GM19023 (cell line): ENCODE results near the gene EPX.

Experiments
- ATAC-seq: cut with Tn5 transposase; IDR thresholded peaks from one replicate; pipeline ENCODE4 v1.9.1; 2021; ENCODE audit warnings: mild to moderate bottlenecking, moderate library complexity; ENCODE audit not compliant: unreplicated experiment

Gene EPX

DNA sequence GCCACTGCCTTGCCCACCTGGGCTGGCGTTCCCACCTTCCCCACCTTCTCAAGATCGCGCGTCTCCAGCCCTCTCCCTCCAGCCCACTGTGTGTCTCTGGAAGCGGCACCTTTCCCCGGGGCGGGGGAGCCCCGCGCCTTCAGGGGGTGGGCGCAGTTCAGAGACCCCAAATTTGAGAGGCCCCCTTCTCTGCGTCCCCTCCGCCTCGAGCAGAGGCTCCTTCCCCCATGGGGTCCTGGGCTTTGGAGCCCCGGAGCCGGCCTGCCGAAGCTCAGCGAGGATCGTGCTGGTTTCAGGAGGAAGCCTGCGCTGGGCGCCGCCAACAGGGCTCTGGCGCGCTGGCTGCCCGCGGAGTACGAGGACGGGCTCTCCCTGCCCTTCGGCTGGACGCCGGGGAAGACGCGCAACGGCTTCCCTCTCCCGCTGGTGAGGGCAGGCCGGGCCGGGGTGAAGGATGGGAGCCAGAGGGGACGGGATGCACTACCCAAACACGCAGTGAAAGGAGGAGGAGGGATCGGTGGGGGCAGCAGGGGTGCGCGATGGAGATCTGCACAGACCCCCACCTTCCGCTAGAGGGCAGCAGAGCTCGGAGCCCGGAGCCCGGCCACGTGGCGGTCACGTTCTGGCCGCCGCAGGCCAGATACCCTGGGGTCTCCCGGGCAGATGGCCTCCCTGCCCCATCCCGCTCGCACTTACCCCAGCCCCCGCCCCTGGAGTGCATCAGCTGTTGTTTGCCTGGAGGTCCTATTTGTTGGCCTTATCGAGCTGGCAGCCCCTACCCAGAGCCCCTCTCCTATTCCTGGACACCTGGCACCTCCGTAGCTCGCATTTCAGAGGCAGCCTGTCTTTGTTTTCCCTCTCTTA is 57.0 kb downstream of the EPX start:
- peak; percentile 62 for ATAC-seq

DNA sequence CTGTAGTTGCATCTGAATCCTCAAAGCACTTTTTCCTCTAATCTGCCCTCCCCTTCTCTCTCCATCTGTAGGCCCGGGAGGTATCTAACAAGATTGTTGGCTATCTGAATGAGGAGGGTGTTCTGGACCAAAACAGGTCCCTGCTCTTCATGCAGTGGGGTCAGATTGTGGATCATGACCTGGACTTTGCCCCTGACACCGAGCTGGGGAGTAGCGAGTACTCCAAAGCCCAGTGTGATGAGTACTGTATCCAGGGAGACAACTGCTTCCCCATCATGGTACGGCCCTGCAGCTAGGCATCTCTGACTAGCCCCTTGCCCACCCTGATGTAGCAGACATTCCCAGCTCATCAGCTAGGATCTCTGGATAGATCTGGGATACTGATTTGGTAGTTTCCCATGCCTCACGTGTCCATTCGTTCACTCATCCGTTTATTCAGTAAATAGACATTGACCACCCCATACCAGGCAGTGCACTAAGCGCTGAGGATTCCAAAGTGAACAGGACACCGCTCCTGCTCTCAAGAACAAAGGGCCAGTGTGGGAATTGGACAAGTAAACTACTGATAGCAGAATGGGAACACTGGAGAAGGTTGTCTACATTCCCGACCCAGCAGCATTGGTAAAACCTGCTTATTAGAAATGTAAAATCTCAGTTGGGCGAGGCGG is 58.0 kb downstream of the EPX start:
- no peak for ATAC-seq

DNA sequence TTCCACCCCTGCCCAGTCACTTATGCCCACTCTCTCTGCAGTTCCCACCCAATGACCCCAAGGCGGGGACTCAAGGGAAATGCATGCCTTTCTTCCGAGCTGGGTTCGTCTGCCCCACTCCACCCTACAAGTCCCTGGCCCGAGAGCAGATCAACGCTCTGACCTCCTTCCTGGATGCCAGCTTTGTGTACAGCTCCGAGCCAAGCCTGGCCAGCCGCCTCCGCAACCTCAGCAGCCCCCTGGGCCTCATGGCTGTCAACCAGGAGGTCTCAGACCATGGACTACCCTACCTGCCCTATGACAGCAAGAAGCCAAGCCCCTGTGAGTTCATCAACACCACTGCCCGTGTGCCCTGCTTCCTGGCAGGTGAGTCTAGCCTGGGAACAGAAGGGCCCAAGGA is 59.6 kb downstream of the EPX start:
- no peak for ATAC-seq

DNA sequence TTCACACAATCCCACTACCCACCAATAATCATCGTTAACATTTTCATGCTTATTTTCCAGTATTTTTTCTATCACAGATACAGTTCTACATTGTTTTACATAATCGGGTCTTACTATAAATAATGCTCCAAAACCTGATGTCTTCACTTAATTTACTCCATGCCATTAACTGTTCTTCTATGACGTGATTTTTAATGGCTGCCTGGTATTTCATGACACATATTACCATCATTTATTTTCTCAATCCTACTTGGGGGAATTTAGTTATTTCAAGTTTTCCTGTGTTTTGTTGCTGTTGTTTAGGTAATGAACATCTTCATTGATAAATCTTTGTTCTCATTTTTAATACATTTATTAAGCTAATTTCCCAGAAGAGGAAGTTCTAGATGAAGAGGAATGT is 60.6 kb downstream of the EPX start:
- no peak for ATAC-seq
